Left lobe of liver (tissue), 2 donors: ENCODE measurements around the gene DOCK3. TPM values are rescaled to one million over a fixed set of nuclear protein-coding genes. Genes with fewer than 3 reads are reported as not detected.
A peak's percentile ranks its signal among the peaks of the same experiment; 100 is the strongest.
"Not testable (repeated sequence)": the region's sequence is repeated elsewhere in the genome, so short reads cannot be mapped to it uniquely, and the experiment has no call there.

ENCODE experiments used
- ATAC-seq: fragments of 200-7000 bp; cut with Tn5 transposase; one replicate; pipeline ENCODE4 v1.9.1; 2020; ENCODE audit warnings: mild to moderate bottlenecking, moderate library complexity
- DNase-seq: peaks from one replicate; pipeline ENCODE4 v3.0.0-alpha.2; 2020; ENCODE audit warnings: low spot score
- total RNA-seq: library from RNA; stranded (reverse); gene quantifications from one replicate; pipeline ENCODE4 v1.2.1, GENCODE V29; 2021
- donor health status: DM: no; HTN: no; CAD: no; lungs with moderate emphysema.
- donor health status: DM: no; HTN: yes; CAD: no.

The DOCK3 gene
- total RNA-seq, 1 donor from 2014 or later, result not detected

- DNase-seq (no peak), ATAC-seq (no peak)
Observed at GRCh38 chr3:50873376-50874157, 198.8 kb downstream of the DOCK3 start.

GRCh38 chr3:50874876-50875275 is 200.1 kb downstream of the DOCK3 start:
- ATAC-seq, DNase-seq: not testable (repeated sequence)

- ATAC-seq, result no peak
Observed at GRCh38 chr3:50876947-50877346, 202.2 kb downstream of the DOCK3 start.

GRCh38 chr3:50882733-50883132 is 208.0 kb downstream of the DOCK3 start:
- not testable (repeated sequence) for DNase-seq, ATAC-seq

More at GRCh38 chr3:50876947-50877346, 202.2 kb downstream of the DOCK3 start:
- no peak for DNase-seq

- ATAC-seq, result no peak
- no peak for DNase-seq
Observed at GRCh38 chr3:50883755-50884154, 209.0 kb downstream of the DOCK3 start.

GRCh38 chr3:50885070-50885850 is 210.5 kb downstream of the DOCK3 start:
- ATAC-seq (no peak), DNase-seq (no peak)

- no peak for ATAC-seq
- no peak for DNase-seq
Observed at GRCh38 chr3:50890688-50891344, 216.1 kb downstream of the DOCK3 start.

GRCh38 chr3:50901097-50901496 is 226.4 kb downstream of the DOCK3 start:
- not testable (repeated sequence) for DNase-seq, ATAC-seq

- DNase-seq, result no peak
- no peak for ATAC-seq
Observed at GRCh38 chr3:50912746-50913145, 238.0 kb downstream of the DOCK3 start.

GRCh38 chr3:50913260-50913659 is 238.5 kb downstream of the DOCK3 start:
- no peak for DNase-seq

GRCh38 chr3:50922071-50922470 is 247.3 kb downstream of the DOCK3 start:
- DNase-seq, ATAC-seq: not testable (repeated sequence)

More at GRCh38 chr3:50913260-50913659, 238.5 kb downstream of the DOCK3 start:
- no peak for ATAC-seq

- DNase-seq (no peak), ATAC-seq (no peak)
Observed at GRCh38 chr3:50923955-50924354, 249.2 kb downstream of the DOCK3 start.

GRCh38 chr3:50924638-50925037 is 249.9 kb downstream of the DOCK3 start:
- DNase-seq, result no peak

GRCh38 chr3:50926868-50927267 is 252.1 kb downstream of the DOCK3 start:
- ATAC-seq (no peak), DNase-seq (no peak)

More at GRCh38 chr3:50924638-50925037, 249.9 kb downstream of the DOCK3 start:
- no peak for ATAC-seq

GRCh38 chr3:50930371-50931208 is 255.9 kb downstream of the DOCK3 start:
- DNase-seq, result no peak
- no peak for ATAC-seq

- DNase-seq, ATAC-seq: not testable (repeated sequence)
Observed at GRCh38 chr3:50932918-50933317, 258.2 kb downstream of the DOCK3 start.

GRCh38 chr3:50936389-50936788 is 261.7 kb downstream of the DOCK3 start:
- DNase-seq (no peak), ATAC-seq (no peak)

- DNase-seq (no peak), ATAC-seq (no peak)
Observed at GRCh38 chr3:50947419-50947818, 272.7 kb downstream of the DOCK3 start.

GRCh38 chr3:50950591-50950990 is 275.9 kb downstream of the DOCK3 start:
- ATAC-seq (peak; percentile 49), DNase-seq (no peak)

GRCh38 chr3:50953825-50954414 is 279.2 kb downstream of the DOCK3 start:
- DNase-seq (no peak), ATAC-seq (no peak)
